ENCODE data around the gene TM9SF1.

- TF ChIP-seq GATA2 (IDR thresholded peaks at IDR 0.05; ENCODE audit: low read depth, low read length), result no peak
- TF ChIP-seq GATA3 (IDR thresholded peaks at IDR 0.05; ENCODE audit: low read depth, low read length), result no peak
Observed at GRCh38 chr14:24226473-24226872, 31.2 kb upstream of the TM9SF1 start.
